OCI-LY7 (cell line): ENCODE measurements around the gene ZNF532. TPM values are rescaled to one million over a fixed set of nuclear protein-coding genes. Genes with fewer than 3 reads are reported as not detected.

Experiments used
- BruUV-seq: library from RNA; stranded (reverse); fragments of 400-500 nt; replicated peaks from 2 replicates; lab custom pipeline; 2021; lab: Mats Ljungman, UMichigan
- CTCF ChIA-PET: fragments of 300-600 bp; sonication (Branson Sonifier 250); formaldehyde crosslinking; loops from one replicate; lab custom pipeline; 2022; ENCODE audit warnings: antibody characterized with exemption; ENCODE audit not compliant: unreplicated experiment; lab: Charles Lee
- POLR2A ChIA-PET: fragments of 300-600 bp; sonication (Branson Sonifier 250); formaldehyde crosslinking; loops from one replicate; lab custom pipeline; 2022; ENCODE audit warnings: antibody characterized with exemption; lab: Charles Lee
- DNase-seq: peaks from one replicate; pipeline ENCODE4 v3.0.0-alpha.2; 2015; ENCODE audit warnings: low spot score
- H2AFZ ChIP-seq: fragments of 200-600 bp; sonication (generic), shearing (Covaris generic); 2 replicates; pipeline ENCODE4 v1.6.1; 2014; ENCODE audit warnings: mild to moderate bottlenecking, antibody characterized with exemption, low read length, moderate library complexity
- H3K27ac ChIP-seq: fragments of 200-600 bp; sonication (generic); 2 replicates; pipeline ENCODE4 v1.5.1; 2014; ENCODE audit warnings: mixed run types, low read depth, mild to moderate bottlenecking, moderate library complexity, low read length, inconsistent platforms; ENCODE audit not compliant: poor library complexity, severe bottlenecking
- H3K36me3 ChIP-seq: fragments of 200-600 bp; sonication (generic); 2 replicates; pipeline ENCODE4 v1.6.1; 2014; ENCODE audit warnings: mild to moderate bottlenecking, antibody characterized with exemption, low read length, moderate library complexity, mixed read lengths; ENCODE audit not compliant: insufficient read depth
- H3K4me1 ChIP-seq: fragments of 200-600 bp; sonication (generic); 2 replicates; pipeline ENCODE4 v1.5.1; 2014; ENCODE audit warnings: mild to moderate bottlenecking, low read length; ENCODE audit not compliant: insufficient read depth, poor library complexity, severe bottlenecking
- H3K4me2 ChIP-seq: fragments of 200-600 bp; sonication (generic); 2 replicates; pipeline ENCODE4 v1.6.1; 2014; ENCODE audit warnings: mild to moderate bottlenecking, low read length
- H3K4me3 ChIP-seq: fragments of 200-600 bp; sonication (generic); 2 replicates; pipeline ENCODE4 v1.5.1; 2014; ENCODE audit warnings: mild to moderate bottlenecking, low read depth, low read length; ENCODE audit not compliant: poor library complexity, severe bottlenecking
- H3K79me2 ChIP-seq: fragments of 200-600 bp; sonication (generic); 2 replicates; pipeline ENCODE4 v1.6.1; 2016; ENCODE audit warnings: low read depth, mild to moderate bottlenecking, low read length, moderate library complexity, mixed read lengths; ENCODE audit not compliant: insufficient read depth
- H3K9me2 ChIP-seq: fragments of 200-600 bp; sonication (generic); 2 replicates; pipeline ENCODE4 v1.6.1; 2016; ENCODE audit warnings: mild to moderate bottlenecking, low read length, mixed read lengths; ENCODE audit not compliant: insufficient read depth
- H3K9me3 ChIP-seq: fragments of 200-600 bp; sonication (generic); 2 replicates; pipeline ENCODE4 v1.6.1; 2014; ENCODE audit warnings: mild to moderate bottlenecking, mixed run types, low read length, mixed read lengths
- H4K20me1 ChIP-seq: fragments of 200-600 bp; sonication (generic); 2 replicates; pipeline ENCODE4 v1.6.1; 2014; ENCODE audit warnings: mild to moderate bottlenecking, antibody characterized with exemption, low read length, moderate library complexity, mixed read lengths; ENCODE audit not compliant: insufficient read depth
- EZH2phosphoT487 ChIP-seq: fragments of 200-600 bp; sonication (generic); IDR thresholded peaks from 2 replicates; pipeline ENCODE4 v1.6.1; 2018; ENCODE audit warnings: low read depth, borderline replicate concordance, mild to moderate bottlenecking, mixed run types, antibody characterized with exemption, low read length, moderate library complexity, mixed read lengths
- intact Hi-C: fragments of 100-400 bp; cut with micrococcal nuclease; formaldehyde crosslinking; loops from one replicate; pipeline ENCODE4 v1.10.0; 2022; ENCODE audit not compliant: unreplicated experiment
- total RNA-seq, 2 experiments: library from RNA; depleted of rRNA in 1 of 2; stranded (reverse); fragments of >200 nt in 1 of 2; shearing (Covaris generic) in 1 of 2; gene quantifications; 2 replicates each; pipeline ENCODE4 v1.2.3, GENCODE V29; 2014 to 2022
- TF ChIP-seq, protein P1 (sequence below): fragments of 200-600 bp; sonication (generic); conservative IDR thresholded peaks from 2 replicates; pipeline ENCODE4 v1.5.1; 2014; ENCODE audit warnings: mild to moderate bottlenecking, antibody characterized with exemption, low read length, moderate library complexity, mixed read lengths

ZNF532 gene
- total RNA-seq, 2 experiments from 2014 or later = 10.4 to 18.7 TPM

DNA sequence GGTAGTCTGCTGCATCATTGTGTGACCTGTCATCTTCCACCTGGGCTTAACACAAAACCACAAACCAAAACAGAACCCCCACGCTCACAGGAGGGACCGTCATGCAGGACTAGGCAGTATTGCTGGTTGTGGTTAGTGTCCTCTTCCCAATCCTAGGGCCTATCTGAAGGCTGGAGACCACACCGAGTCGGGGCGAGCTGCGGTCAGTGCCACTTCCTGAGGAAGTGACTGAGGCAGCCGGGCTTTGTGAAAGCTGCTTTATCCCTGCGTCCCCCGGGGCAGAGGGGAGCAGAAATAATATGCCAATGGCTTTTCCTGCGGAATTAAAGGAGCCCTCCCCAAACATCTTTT, 22.9 kb downstream of the ZNF532 start:
- Histone ChIP-seq H3K4me2 (peak overlapping the region; percentile 55), H3K4me3 (peak overlapping the region; percentile 43), H3K36me3 (0 out of 2 replicates have a peak, but pooled peaks cover 4% of the 10 kb centered on the region), H2AFZ (peak overlapping the region; percentile 25; the same call in 1 of the 2 replicates), H4K20me1 (no peaks in the 10 kb centered on the region), H3K4me1 (peaks cover 21% of the 10 kb centered on the region), H3K9me3 (no peaks in the 10 kb centered on the region), H3K79me2 (no peaks in the 10 kb centered on the region), H3K27ac (peak overlapping the region; percentile 45), H3K9me2 (no peaks in the 10 kb centered on the region)
- CTCF ChIA-PET = no interaction called here
- DNase-seq = peak; percentile 57
- TF ChIP-seq, protein P1, sequence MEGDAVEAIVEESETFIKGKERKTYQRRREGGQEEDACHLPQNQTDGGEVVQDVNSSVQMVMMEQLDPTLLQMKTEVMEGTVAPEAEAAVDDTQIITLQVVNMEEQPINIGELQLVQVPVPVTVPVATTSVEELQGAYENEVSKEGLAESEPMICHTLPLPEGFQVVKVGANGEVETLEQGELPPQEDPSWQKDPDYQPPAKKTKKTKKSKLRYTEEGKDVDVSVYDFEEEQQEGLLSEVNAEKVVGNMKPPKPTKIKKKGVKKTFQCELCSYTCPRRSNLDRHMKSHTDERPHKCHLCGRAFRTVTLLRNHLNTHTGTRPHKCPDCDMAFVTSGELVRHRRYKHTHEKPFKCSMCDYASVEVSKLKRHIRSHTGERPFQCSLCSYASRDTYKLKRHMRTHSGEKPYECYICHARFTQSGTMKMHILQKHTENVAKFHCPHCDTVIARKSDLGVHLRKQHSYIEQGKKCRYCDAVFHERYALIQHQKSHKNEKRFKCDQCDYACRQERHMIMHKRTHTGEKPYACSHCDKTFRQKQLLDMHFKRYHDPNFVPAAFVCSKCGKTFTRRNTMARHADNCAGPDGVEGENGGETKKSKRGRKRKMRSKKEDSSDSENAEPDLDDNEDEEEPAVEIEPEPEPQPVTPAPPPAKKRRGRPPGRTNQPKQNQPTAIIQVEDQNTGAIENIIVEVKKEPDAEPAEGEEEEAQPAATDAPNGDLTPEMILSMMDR = no peak
- TF ChIP-seq EZH2phosphoT487 = no peak
- no TSS peak for BruUV-seq
- intact Hi-C loops = no loop called here
- POLR2A ChIA-PET = no interaction called here

DNA sequence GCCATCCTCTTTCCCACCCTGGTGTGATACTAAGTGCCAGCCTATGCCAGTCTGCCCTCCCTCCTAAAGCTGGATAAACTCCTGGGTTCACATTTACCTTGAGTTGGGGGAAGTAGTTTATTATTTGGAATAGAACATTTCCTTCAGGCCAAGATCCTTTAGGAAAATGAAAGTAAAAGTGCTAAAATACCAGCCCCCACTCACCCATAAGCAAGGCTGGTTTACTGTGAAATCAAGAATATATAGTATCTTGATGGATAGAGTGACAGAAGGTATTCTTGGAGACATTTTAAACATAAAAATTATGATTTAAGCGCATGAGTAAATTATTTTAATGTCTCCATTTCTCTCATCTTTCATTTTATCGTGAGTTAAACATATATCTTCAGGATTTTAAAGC, 27.1 kb downstream of the ZNF532 start:
- Histone ChIP-seq H3K79me2 (peaks cover 4% of the 10 kb centered on the region; the same call in 1 of the 2 replicates), H3K27ac (no peak overlapping the region), H3K9me2 (no peaks in the 10 kb centered on the region), H3K4me1 (peaks cover 30% of the 10 kb centered on the region), H3K36me3 (0 out of 2 replicates have a peak, but pooled peaks cover 4% of the 10 kb centered on the region), H3K4me2 (no peak overlapping the region), H4K20me1 (no peaks in the 10 kb centered on the region), H3K9me3 (no peaks in the 10 kb centered on the region), H2AFZ (no peak overlapping the region), H3K4me3 (no peak overlapping the region)
- ChIA-PET POLR2A (no interaction called here), CTCF (no interaction called here)
- TF ChIP-seq EZH2phosphoT487 = no peak
- TF ChIP-seq, protein P1 = no peak
- no TSS peak for BruUV-seq
- intact Hi-C loops = loop anchor here (10.0 kb wide), 1 partner anchor 163 kb away; no protein-coding TSS in a partner anchor
- no peak for DNase-seq

DNA sequence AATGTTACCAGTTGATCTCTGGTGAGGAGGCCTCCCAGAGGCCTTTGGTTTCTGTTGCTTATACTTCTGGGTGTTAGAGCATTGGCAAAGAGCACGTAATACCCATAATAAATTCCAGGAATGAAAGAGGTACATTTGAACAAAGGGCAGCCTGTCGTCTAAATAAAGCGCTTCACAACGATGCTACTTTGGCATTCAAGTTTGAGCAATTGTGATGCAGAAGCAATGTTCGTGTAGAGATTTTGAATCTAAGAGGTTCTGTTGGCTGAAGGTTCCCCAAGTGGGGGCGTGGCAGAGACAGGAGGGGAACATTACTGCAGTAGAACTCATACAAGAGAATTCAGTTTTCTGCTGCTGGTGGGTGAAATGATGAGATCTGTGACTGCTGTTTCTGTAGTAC, 27.8 kb downstream of the ZNF532 start:
- Histone ChIP-seq H3K36me3 (0 out of 2 replicates have a peak, but pooled peaks cover 4% of the 10 kb centered on the region), H3K79me2 (peaks cover 11% of the 10 kb centered on the region; the same call in 1 of the 2 replicates), H3K4me2 (no peak overlapping the region), H3K9me2 (no peaks in the 10 kb centered on the region), H4K20me1 (no peaks in the 10 kb centered on the region), H3K4me1 (peaks cover 30% of the 10 kb centered on the region), H3K4me3 (no peak overlapping the region), H2AFZ (no peak overlapping the region), H3K9me3 (no peaks in the 10 kb centered on the region), H3K27ac (no peak overlapping the region)
- no peak for TF ChIP-seq EZH2phosphoT487
- TF ChIP-seq, protein P1 = no peak
- no peak for DNase-seq
- CTCF ChIA-PET = no interaction called here
- POLR2A ChIA-PET = no interaction called here
- intact Hi-C loops = loop anchor here (10.0 kb wide), 1 partner anchor 162 kb away; no protein-coding TSS in a partner anchor
- no TSS peak for BruUV-seq
